HG03066 (cell line): Measurements from ENCODE around the gene CEMIP.

Source experiments
- ATAC-seq: cut with Tn5 transposase; IDR thresholded peaks from one replicate; pipeline ENCODE4 v1.9.1; 2021; ENCODE audit warnings: low read depth; ENCODE audit not compliant: unreplicated experiment

Gene CEMIP

DNA sequence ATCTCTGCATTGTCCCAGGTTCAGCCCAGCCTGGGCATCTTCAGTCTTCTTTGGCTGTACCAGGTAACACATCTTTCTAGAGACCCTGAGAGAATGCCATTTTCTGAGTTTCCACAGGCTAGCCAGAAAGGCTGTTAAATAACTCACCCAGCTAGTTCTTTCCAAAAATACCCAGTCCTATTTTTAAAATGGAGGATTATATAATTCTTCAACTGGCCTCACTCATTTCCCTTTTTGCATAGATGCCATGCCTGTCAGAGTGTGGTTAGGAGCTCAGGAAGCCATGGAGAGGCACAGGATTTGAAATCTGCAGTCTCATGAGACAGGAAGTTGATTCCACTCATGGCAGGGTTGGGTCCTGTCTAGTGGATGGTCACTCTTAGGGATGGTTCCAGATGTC, 39.8 kb downstream of the CEMIP start:
- ATAC-seq, result no peak

- no peak for ATAC-seq
Measured at GRCh38 chr15:80820092-80820491, 40.9 kb downstream of the CEMIP start.

DNA sequence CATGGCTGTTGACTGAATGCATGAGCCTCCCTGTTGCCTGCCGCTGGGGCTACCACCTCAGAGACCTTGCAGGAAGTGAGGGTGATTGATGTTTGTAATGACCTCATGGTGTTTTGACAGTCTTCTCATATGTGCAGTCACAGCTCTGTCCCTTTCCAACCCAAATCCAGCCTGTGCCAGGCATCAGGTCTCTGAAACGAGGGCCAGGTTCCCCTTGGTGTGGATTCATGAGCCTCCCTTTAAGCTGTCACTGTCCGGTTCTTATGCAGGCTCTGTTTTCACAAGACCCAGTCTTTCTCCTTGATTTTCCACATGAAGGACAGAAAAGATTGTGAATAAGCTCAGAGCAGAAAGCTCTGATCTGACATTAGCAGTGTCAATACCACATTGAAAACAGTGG, 43.1 kb downstream of the CEMIP start:
- no peak for ATAC-seq

DNA sequence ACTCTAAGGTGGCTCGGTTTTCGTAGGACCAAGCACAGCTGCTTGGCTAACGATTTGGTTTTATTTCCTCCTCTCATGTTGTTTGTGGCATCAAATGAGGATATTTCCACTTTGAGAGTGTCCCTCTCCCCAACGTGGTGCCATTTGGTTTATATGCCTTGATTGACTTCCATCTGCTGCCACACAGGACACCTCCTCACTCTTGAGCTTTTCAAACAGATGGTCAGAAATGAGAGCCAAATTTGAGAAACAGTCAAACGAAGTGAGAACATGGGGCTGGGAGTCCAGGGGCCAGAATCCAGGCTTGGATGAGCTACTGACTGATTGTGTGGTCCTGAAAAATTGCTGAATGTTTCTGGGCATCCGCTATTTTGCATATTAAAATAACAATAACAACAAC, 43.5 kb downstream of the CEMIP start:
- ATAC-seq, result no peak

- ATAC-seq, result no peak
Measured at GRCh38 chr15:80823120-80823519, 44.0 kb downstream of the CEMIP start.

DNA sequence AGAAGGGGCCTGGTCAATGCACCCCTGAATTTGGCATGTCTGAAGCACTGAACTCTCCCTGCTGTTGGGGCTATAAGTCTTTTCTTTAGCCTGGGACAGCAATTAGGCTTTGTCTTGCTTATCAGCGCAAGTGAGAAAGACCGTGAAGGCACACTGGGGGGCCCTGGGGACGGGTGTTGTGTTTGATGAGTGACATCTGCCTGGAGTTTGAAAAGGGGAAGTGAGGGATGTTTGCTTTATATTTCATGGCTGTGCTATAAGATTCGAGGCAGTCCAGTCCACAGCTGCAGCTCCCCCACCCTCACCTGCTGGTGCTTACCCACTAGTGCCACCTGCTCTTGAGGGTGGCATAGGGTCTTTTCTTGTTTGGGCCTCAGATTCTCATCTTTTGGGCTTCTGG, 44.8 kb downstream of the CEMIP start:
- ATAC-seq, result no peak

GRCh38 chr15:80825361-80826030, 46.3 kb downstream of the CEMIP start:
- ATAC-seq, result no peak

GRCh38 chr15:80828796-80829195, 49.6 kb downstream of the CEMIP start:
- ATAC-seq, result no peak

DNA sequence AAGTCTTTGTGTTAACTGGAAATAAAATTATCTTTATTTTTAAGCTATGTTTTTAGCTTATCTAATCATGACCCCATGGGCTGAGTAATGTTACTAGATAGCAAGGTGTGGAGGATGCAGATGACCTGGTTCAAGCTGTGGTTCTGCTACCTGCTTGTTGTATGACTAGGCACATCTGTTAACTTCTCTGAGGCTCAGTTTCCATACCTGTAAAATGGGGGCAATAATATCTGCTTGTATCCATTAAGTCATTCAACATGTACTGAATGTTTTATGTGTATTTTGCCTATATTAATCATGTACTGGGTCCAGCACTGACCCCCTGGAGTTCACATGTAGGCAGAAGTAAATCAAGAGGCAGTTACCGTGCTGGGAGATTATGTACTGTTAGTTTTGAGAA, 51.5 kb downstream of the CEMIP start:
- no peak for ATAC-seq

DNA sequence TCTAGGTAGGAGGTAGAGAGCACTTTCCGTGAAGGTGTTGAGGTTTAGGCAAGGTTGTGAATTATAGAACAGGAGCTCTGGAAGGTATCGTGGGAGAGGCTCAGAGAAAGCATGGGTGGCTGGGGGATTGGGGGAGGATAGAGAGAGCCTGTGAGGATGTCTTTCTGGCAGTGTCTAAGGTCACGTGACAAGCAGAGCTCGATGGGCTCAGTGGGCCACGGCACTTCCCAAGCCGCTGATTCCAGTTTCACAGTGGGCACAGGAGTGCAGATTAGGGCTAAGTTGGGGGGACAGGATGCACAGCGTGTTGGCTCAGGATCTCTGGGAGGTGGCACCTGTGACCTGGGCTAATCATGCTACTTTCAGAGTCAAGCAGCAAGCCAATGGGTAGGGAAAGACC, 52.0 kb downstream of the CEMIP start:
- no peak for ATAC-seq

DNA sequence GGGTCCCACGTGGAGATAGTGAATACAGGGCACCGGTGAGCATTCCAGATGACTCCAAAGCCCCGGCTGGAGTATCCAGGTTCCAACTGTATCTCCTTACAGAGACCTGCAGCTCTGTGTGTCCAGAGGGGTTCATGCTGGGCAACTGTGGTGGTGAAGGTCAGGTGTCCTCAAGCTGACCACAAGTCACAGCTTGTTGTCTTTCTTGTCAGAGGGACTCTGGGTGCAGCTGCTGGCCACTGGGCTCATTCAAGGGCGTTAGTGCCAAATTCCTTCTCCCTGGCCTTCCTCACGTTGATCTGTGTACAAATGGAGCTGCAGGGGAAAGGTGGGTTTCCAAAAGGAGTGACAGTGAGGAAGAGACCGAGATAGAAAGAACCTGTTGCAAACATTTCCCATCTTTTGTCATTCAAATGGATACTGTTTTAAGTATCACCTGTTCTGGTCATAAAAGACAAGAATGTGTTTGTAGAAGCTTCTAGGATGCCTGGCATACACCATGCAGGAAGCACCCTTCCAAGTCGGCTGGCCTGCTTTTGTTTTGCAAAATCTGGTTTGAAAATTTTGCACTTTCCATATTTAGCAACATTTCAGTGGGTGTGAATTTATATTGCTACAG, 52.5 kb downstream of the CEMIP start:
- no peak for ATAC-seq

DNA sequence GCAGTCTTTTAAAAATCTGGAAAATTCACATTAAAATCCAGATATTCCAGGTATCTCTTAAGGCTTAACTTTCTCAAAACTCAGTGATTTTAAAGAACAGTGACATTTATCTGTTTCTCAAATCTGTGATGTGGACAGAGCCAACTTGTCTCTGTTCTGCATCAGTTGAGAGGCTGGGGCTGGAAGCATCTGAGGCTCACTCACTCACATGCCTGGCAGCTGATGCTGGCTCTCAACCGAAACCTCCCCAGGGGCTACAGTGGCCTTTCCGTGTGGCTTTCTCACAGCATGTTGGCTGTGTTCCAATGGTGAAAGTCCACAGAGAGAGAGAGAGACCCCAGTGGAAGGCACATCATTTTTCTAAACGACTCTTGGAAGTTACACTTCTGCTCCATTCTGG, 53.5 kb downstream of the CEMIP start:
- ATAC-seq, result no peak

DNA sequence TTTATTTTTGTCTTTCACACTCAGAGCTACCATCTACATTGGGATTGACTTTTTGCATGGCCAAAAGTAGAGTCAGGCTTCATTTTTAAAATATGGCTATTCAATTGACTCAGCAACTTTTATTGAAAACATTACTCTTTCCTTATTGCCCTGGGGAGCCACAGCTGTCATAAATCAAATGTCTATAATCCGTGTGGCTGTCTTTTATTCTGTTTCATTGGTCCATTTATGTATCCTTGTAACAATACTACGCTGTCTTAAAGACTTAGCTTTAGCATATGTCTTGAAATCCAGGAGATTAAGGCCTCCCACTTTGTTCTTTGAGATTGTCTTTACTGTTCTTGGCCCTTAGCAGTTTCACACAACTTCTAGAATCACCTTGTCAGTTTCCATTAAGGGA, 55.2 kb downstream of the CEMIP start:
- ATAC-seq, result no peak

DNA sequence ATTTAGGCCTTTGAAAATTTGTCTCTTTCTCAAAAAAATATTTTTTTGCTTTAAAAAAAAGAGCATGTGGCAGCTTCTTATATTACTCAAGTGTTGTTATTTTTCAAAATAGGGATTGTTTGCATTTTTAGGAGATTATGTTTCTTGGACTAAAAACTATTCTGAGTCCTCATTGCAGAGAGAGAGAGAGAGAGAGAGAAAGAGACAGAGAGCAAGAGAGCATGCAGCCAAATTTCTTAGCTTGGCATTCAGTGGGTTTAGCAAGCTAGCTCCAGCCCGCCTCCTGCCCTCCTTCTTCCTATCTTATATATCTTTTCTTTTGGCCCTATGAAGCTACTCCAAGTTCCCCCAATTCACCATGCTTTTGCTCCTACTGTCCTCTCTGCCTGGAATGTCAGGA, 55.7 kb downstream of the CEMIP start:
- no peak for ATAC-seq

DNA sequence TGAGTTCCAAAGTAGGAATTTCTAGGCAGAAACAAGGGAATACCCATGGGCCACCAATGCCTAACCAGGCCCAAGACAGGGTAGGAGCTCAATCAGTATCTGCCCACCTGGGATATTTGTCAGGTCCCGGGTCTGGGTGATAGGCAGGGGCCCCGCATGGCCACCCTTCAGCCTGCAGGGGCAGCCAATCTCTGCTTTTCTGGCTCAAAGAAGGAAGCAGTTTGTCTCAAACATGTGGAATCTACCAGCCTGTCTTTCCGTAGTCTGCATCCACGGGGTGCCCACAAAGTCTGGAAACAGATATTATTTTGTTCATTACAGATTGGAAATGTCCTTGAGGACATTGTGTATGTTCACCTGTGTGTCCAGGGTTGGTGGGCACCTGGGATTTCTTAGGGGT, 56.2 kb downstream of the CEMIP start:
- no peak for ATAC-seq

DNA sequence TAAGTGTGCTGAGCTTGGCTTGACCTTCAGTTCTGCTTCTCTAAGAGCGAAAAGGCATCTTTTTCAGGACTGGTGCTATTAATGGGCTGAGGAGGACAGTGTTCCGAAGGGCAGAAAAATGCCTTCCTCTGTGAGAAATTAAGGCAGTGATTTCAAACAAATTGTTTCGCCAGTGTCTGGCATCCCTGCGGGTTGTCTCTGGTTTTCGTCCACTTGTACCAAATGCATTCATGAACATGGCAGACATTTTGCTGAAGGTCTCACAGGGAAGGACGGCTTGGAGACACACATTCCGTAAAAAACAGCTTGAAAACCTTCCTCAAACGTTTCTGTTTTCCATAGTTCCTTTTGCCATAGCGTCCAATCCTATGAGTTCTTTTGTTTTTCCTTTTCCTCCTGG, 57.1 kb downstream of the CEMIP start:
- no peak for ATAC-seq

GRCh38 chr15:80837006-80837405, 57.8 kb downstream of the CEMIP start:
- ATAC-seq, result no peak

GRCh38 chr15:80838012-80838411, 58.8 kb downstream of the CEMIP start:
- ATAC-seq, result no peak

- no peak for ATAC-seq
Measured at GRCh38 chr15:80838666-80839065, 59.5 kb downstream of the CEMIP start.

DNA sequence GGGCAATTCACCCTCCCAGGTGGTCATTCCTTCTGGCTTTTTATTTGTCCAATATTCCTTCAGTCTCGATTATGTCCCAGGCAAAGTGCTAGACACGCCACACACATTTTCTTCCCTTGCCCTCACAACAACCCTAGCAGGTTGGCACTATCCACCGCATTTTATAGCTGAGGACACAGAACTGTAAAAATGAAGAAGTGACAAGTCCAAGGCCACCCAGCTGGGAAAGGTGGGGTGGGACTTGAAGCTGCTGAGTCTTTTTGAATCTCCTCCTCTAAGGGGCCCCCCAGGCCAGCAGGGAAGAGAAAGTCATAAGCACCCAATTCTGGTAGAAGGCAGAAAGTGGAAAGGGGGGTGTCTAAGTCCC, 60.6 kb downstream of the CEMIP start:
- ATAC-seq, result no peak

- ATAC-seq, result no peak
Measured at GRCh38 chr15:80840182-80841130, 61.3 kb downstream of the CEMIP start.

DNA sequence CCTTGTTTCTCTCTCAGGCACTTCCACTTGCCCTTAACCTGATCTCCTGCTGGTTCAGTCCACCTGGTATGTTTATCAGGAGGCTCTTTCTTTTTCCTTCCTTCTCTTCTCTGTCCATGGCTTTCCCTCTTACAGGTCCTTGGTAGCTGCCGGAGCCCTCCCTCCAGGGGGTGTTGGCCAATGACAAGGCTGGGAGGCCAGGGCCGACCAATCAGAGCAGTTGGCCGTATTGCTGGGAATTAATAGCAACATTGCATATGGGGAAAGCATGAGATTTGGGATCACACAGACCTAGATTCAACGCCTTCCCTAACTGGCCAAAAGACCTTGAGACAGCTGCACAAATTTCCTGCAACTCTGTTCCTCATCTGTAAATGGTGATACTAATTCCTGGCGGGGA, 62.4 kb downstream of the CEMIP start:
- ATAC-seq, result no peak
